Cardiac fibroblast (primary cell): ENCODE measurements around the gene PYCARD.

Experiments used
- DNase-seq, 2 donors: peaks; one replicate each; pipeline versions ENCODE4 v3.0.0 to v3.0.0-alpha.2; 2010; ENCODE audit warnings: low read depth in 2 of 2
- H3K4me3 ChIP-seq, 2 donors: replicated peaks in 1 of 2; 1 replicate in 1 of 2; 2 replicates in 1 of 2; pipeline ENCODE4 v1.5.1; 2011; ENCODE audit warnings: low read depth in 2 of 2, low read length in 2 of 2, mild to moderate bottlenecking in 2 of 2, moderate library complexity in 1 of 2
- TF ChIP-seq, protein P1 (sequence below): IDR thresholded peaks from one replicate; pipeline ENCODE4 v1.5.1; 2011; ENCODE audit warnings: low read depth, mild to moderate bottlenecking, low read length, inconsistent platforms

PYCARD gene

DNA sequence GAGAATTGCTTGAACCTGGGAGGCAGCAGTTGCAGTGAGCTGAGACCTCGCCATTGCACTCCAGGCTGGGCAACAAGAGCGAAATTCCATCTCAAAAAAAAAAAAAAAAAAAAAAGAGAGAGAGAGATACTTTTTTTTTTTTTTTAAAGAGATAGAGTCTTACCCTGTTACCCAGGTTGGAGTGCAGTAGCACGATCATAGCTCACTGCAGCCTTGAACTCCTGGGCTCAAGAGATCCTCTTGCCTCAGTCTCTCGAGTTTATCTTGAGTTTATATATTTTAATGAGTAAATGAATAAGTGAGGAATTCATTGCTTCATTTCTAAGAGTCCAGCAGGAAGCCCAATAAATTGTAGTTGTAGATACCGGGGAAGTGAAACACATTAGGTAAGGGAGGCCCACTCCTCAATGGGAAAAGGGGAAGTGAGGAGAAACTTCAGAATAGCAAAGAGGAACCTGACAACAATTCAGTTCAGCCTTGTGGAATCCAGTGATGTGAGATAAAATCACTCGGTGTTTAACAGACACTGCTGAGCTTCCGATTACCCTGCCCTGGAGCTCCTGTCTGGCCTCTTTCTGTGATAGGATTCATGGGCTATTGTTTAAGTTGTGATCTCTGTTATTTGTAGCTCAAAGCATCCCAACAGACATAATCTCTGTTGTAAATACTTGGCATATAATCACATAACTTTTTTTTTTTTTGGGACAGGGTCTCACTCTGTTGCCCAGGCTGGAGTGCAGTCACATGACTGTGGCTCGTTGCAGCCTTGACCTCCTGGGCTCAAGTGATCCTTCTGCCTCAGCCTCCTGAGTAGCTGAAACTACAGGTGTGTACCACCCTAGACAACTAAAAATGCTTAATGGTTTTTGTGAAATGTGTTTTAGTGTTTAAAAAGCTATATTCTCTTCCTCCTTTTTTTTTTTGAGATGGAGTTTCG lies 41.4 kb upstream of the PYCARD start:
- TF ChIP-seq, protein P1, sequence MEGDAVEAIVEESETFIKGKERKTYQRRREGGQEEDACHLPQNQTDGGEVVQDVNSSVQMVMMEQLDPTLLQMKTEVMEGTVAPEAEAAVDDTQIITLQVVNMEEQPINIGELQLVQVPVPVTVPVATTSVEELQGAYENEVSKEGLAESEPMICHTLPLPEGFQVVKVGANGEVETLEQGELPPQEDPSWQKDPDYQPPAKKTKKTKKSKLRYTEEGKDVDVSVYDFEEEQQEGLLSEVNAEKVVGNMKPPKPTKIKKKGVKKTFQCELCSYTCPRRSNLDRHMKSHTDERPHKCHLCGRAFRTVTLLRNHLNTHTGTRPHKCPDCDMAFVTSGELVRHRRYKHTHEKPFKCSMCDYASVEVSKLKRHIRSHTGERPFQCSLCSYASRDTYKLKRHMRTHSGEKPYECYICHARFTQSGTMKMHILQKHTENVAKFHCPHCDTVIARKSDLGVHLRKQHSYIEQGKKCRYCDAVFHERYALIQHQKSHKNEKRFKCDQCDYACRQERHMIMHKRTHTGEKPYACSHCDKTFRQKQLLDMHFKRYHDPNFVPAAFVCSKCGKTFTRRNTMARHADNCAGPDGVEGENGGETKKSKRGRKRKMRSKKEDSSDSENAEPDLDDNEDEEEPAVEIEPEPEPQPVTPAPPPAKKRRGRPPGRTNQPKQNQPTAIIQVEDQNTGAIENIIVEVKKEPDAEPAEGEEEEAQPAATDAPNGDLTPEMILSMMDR: no peak
- no peak overlapping the region for H3K4me3 ChIP-seq
- DNase-seq: no peak

DNA sequence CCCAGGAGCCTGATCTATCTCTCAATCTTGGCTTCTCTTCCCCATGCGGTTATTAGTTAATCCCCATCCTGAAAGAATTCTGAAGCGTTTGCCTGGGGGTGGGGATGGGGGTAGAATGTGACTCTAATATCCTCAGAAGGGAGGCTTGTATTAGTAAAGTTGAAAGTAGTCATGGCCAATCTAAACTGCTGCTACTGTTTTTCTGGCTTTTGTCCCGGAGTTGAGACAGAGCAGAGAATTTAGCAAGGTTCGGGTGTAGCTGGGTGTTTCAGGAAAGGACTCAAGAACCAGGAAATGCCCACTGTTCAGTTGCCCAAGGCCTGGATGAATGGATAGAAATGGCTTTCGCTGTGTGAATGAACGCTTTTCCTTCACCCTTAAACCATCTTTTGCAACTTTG lies 39.6 kb upstream of the PYCARD start:
- no peak overlapping the region for H3K4me3 ChIP-seq
- TF ChIP-seq, protein P1: no peak
- DNase-seq: peak in 1 of 2 donors; percentile 40

DNA sequence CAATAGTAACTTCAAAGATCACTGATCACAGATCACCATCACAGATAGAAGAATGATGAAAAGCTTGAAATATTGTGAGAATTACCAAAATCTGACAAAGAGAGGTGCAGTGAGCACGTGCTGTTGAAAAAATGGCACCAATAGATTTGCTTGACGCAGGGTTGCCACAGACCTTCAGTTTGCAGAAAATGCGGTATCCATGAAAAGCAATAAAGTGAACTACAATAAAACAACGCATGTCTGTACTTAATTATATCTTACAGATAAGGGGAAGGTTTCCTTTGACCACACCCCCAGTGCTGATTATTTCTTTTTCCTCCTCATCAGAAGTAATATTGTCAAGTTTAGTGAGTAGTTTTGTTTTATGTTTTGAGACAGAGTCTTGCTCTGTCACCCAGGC lies 35.5 kb upstream of the PYCARD start:
- TF ChIP-seq, protein P1: no peak
- H3K4me3 ChIP-seq: no peak overlapping the region
- no peak for DNase-seq

DNA sequence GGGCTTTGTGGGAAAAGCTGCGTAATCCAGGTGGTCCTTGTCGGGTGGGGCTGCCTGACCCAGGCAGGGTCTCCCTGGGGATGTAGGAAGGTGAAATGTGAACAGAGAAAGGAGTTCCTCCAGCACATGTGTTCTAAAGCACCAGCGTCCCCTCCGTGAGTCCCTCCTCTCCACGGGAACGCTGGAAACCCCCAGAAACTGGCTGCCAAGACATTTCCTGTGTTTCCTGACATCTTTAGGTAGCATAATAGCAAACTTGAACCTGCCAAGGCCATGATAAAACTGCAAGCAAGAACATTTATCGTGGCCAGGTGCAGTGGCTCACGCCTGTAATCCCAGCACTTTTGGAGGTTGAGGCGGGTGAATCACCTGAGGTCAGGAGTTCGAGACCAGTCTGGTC lies 26.9 kb upstream of the PYCARD start:
- DNase-seq: no peak
- TF ChIP-seq, protein P1: no peak
- H3K4me3 ChIP-seq: no peak overlapping the region

DNA sequence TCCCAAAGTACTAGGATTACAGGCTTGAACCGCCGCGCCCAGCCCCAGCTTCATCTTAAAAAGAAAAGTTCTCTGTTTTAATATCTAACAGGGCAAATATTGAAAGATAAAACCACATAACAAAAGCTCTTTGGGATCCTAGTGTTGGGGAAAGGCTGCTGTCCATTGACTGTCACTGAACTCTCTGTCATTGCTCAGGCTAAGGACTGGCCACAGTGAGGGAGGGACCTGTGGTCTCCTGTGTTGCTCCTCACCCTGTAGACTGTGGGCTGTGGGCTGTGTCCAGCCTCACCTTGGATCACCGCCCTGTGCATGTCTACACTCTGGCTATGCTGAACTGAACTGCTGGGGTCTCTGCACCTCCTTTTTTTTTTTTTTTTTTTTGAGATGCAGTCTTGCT lies 25.6 kb upstream of the PYCARD start:
- no peak for DNase-seq
- H3K4me3 ChIP-seq: no peak overlapping the region
- TF ChIP-seq, protein P1: no peak

DNA sequence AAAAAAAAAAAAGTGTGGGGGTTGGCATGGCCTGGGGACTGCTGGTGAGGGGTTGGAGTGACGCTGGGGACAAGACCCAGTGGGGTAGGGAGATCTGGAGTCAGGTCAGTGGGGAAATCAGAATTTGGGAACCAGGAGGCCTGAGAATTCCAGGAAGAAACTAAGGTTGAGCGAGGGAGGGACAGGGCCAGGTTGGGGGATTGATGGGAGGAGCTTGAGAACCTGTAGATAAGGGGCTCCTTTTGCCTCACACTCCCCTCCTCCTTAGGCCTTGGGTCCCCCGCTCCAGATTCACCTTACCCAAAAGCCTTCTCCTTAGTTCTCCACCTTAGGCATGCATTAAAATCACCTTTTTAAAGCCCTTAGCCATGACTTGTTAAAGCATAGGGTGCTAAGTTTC lies 22.6 kb upstream of the PYCARD start:
- H3K4me3 ChIP-seq: no peak overlapping the region
- TF ChIP-seq, protein P1: no peak
- no peak for DNase-seq
